ENCODE results near the gene BTN1A1.

Gene BTN1A1

DNA sequence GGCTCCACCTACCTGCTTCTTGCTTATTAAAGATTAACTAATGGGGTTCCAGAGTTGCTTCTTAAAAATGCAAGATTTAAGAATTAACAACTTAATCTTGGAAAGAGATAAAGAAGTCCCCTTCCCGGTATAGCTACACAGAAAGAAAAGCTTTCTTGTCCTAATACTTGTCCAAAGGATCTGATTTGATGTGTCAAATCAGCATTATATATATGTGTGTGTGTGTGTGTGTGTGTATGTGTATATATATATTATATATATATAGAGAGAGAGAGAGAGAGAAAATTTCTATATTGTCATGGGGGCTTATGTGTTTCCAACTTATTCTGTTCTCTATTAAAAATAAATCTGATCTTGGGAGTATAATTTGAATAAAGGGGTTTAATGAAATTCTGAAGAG is 33.4 kb downstream of the BTN1A1 start:
- H3K27ac ChIP-seq (replicated peaks; ENCODE audit: low read length): no peak overlapping the region
- no peaks in the 10 kb centered on the region for H3K9me3 ChIP-seq (replicated peaks in 1 of 2; ENCODE audit: control insufficient read depth in 2 of 2, insufficient read depth in 1 of 2, low read depth in 1 of 2, low read length in 2 of 2)
- no peak overlapping the region for H2AK5ac ChIP-seq (ENCODE audit: low read depth, low read length)

GRCh38 chr6:26534681-26535465 is 34.8 kb downstream of the BTN1A1 start:
- H3K27me3 ChIP-seq (ENCODE audit: control insufficient read depth in 3 of 3, insufficient read depth in 3 of 3, low read depth in 1 of 3, low read length in 3 of 3): no peaks in the 10 kb centered on the region
- H2BK120ac ChIP-seq (ENCODE audit: low read depth, low read length): no peak overlapping the region
- peaks cover under 1 to 4% of the 10 kb centered on the region in 2 donors for H3K36me3 ChIP-seq (replicated peaks in 1 of 2; ENCODE audit: control insufficient read depth in 2 of 2, insufficient read depth in 2 of 2, low read length in 2 of 2)
- no peak overlapping the region for H3K23ac ChIP-seq (ENCODE audit: low read depth, low read length, poor library complexity)
- peak overlapping the region; percentile 34 for H3K27ac ChIP-seq (replicated peaks; ENCODE audit: low read length)
- H4K91ac ChIP-seq (ENCODE audit: low read depth, low read length, poor library complexity): no peak overlapping the region
- no peak overlapping the region for H2BK5ac ChIP-seq (ENCODE audit: low read length)
- peak overlapping the region; percentile 31 for H2AFZ ChIP-seq (ENCODE audit: low read length)
- WGBS, 2 donors (ENCODE audit: extremely low coverage in 2 of 2, insufficient read length in 2 of 2, insufficient replicate concordance in 1 of 2): no CpG with 5 or more reads among the region's 6 CpGs
- no peak overlapping the region for H2AK5ac ChIP-seq (ENCODE audit: low read depth, low read length)
- H3K4me1 ChIP-seq (ENCODE audit: control insufficient read depth in 2 of 2, insufficient read depth in 1 of 2, low read depth in 1 of 2, low read length in 2 of 2): peaks cover 0 to 4% of the 10 kb centered on the region in 2 donors
- no peak overlapping the region for H3K4me2 ChIP-seq (ENCODE audit: insufficient read depth, low read length, poor library complexity, severe bottlenecking)
- no peaks in the 10 kb centered on the region for H3K9me3 ChIP-seq (replicated peaks in 1 of 2; ENCODE audit: control insufficient read depth in 2 of 2, insufficient read depth in 1 of 2, low read depth in 1 of 2, low read length in 2 of 2)
- no peak overlapping the region for H3K4ac ChIP-seq (ENCODE audit: low read length)
- H3K4me3 ChIP-seq (ENCODE audit: low read length in 2 of 2): no peak overlapping the region
- no peak overlapping the region for H4K8ac ChIP-seq (ENCODE audit: low read depth, low read length)
- no peaks in the 10 kb centered on the region for H3K79me1 ChIP-seq (ENCODE audit: low read depth, low read length)
- H2BK12ac ChIP-seq (ENCODE audit: low read length): no peak overlapping the region
- no peak overlapping the region for H2BK15ac ChIP-seq (ENCODE audit: low read length)
- no peak for DNase-seq (ENCODE audit: low spot score)
- H3K9ac ChIP-seq (ENCODE audit: low read depth, low read length, poor library complexity): no peak overlapping the region
- no peak overlapping the region for H3K18ac ChIP-seq (ENCODE audit: low read length)
- H3K14ac ChIP-seq (ENCODE audit: low read length): no peak overlapping the region

More for the DNA sequence above, 33.4 kb downstream of the BTN1A1 start:
- Histone ChIP-seq H3K23ac (ENCODE audit: low read depth, low read length, poor library complexity) (no peak overlapping the region), H4K91ac (ENCODE audit: low read depth, low read length, poor library complexity) (no peak overlapping the region), H2BK12ac (ENCODE audit: low read length) (no peak overlapping the region), H3K14ac (ENCODE audit: low read length) (no peak overlapping the region), H3K4me1 (ENCODE audit: control insufficient read depth in 2 of 2, insufficient read depth in 1 of 2, low read depth in 1 of 2, low read length in 2 of 2) (peaks cover 0 to 3% of the 10 kb centered on the region in 2 donors), H3K36me3 (replicated peaks in 1 of 2; ENCODE audit: control insufficient read depth in 2 of 2, insufficient read depth in 2 of 2, low read length in 2 of 2) (no peaks in the 10 kb centered on the region), H2BK120ac (ENCODE audit: low read depth, low read length) (no peak overlapping the region), H4K8ac (ENCODE audit: low read depth, low read length) (no peak overlapping the region), H3K79me1 (ENCODE audit: low read depth, low read length) (no peaks in the 10 kb centered on the region), H3K4ac (ENCODE audit: low read length) (no peak overlapping the region), H3K27me3 (ENCODE audit: control insufficient read depth in 3 of 3, insufficient read depth in 3 of 3, low read depth in 1 of 3, low read length in 3 of 3) (peaks cover 0 to 4% (median 0%) of the 10 kb centered on the region in 3 experiments), H2BK15ac (ENCODE audit: low read length) (no peak overlapping the region), H3K4me2 (ENCODE audit: insufficient read depth, low read length, poor library complexity, severe bottlenecking) (no peak overlapping the region), H3K4me3 (ENCODE audit: low read length in 2 of 2) (peak overlapping the region in 1 of 2 donors; percentile 62), H3K9ac (ENCODE audit: low read depth, low read length, poor library complexity) (no peak overlapping the region), H2BK5ac (ENCODE audit: low read length) (no peak overlapping the region), H2AFZ (ENCODE audit: low read length) (peak overlapping the region; percentile 92), H3K18ac (ENCODE audit: low read length) (no peak overlapping the region)
- WGBS, 2 donors (ENCODE audit: extremely low coverage in 2 of 2, insufficient read length in 2 of 2, insufficient replicate concordance in 1 of 2): no CpG with 5 or more reads among the region's 1 CpG
- DNase-seq (ENCODE audit: low spot score): no peak

DNA sequence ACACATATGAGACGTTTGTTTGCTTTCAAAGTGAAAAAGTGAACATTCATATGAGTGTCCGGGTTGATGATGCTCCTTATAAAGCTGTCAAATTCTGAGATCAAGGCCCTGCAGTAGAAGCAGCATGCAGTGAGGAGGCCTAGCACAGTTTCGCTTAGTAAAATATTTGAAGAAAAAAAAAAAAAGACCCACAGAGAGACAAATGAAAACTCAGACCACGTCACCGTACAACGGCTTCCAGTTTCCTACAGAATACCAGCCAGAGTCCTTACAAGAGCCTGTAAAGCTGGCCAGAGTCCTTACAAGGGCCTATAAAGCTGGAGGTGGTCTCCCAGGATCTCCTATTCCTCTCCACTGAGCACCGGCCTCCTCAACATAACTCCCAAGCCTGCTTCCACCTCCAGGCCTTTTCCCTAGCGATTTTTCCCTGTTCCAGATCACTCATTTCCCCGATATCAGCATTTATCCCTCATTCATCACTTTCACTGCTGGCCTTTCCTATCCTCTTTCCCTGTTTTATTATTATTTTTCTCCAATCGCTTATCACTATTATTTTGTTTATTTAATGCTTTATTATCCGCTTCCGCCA is 36.6 kb downstream of the BTN1A1 start:
- no peak overlapping the region for H3K18ac ChIP-seq (ENCODE audit: low read length)
- H3K27ac ChIP-seq (replicated peaks; ENCODE audit: low read length): peak overlapping the region; percentile 95
- peak; percentile 35 for DNase-seq (ENCODE audit: low spot score)
- H4K91ac ChIP-seq (ENCODE audit: low read depth, low read length, poor library complexity): no peak overlapping the region
- no peak overlapping the region for H3K23ac ChIP-seq (ENCODE audit: low read depth, low read length, poor library complexity)
- no peak overlapping the region for H2BK15ac ChIP-seq (ENCODE audit: low read length)
- H3K14ac ChIP-seq (ENCODE audit: low read length): no peak overlapping the region
- no peak overlapping the region for H2AK5ac ChIP-seq (ENCODE audit: low read depth, low read length)
- no peak overlapping the region for H3K9ac ChIP-seq (ENCODE audit: low read depth, low read length, poor library complexity)
- H4K8ac ChIP-seq (ENCODE audit: low read depth, low read length): no peak overlapping the region
- H3K36me3 ChIP-seq (replicated peaks in 1 of 2; ENCODE audit: control insufficient read depth in 2 of 2, insufficient read depth in 2 of 2, low read length in 2 of 2): peaks cover 3 to 18% of the 10 kb centered on the region in 2 donors
- peak overlapping the region; percentile 78 for H2AFZ ChIP-seq (ENCODE audit: low read length)
- H2BK120ac ChIP-seq (ENCODE audit: low read depth, low read length): no peak overlapping the region
- H3K4ac ChIP-seq (ENCODE audit: low read length): no peak overlapping the region
- peaks cover 0 to 5% of the 10 kb centered on the region in 2 donors for H3K4me1 ChIP-seq (ENCODE audit: control insufficient read depth in 2 of 2, insufficient read depth in 1 of 2, low read depth in 1 of 2, low read length in 2 of 2)
- no peak overlapping the region for H2BK5ac ChIP-seq (ENCODE audit: low read length)
- no peaks in the 10 kb centered on the region for H3K27me3 ChIP-seq (ENCODE audit: control insufficient read depth in 3 of 3, insufficient read depth in 3 of 3, low read depth in 1 of 3, low read length in 3 of 3)
- H3K79me1 ChIP-seq (ENCODE audit: low read depth, low read length): no peaks in the 10 kb centered on the region
- no peak overlapping the region for H2BK12ac ChIP-seq (ENCODE audit: low read length)
- no CpG with 5 or more reads among the region's 12 CpGs for whole genome bisulfite sequencing, 2 donors (ENCODE audit: extremely low coverage in 2 of 2, insufficient read length in 2 of 2, insufficient replicate concordance in 1 of 2)
- H3K4me2 ChIP-seq (ENCODE audit: insufficient read depth, low read length, poor library complexity, severe bottlenecking): peak overlapping the region; percentile 79
- peak overlapping the region; percentile 88 to 89 for H3K4me3 ChIP-seq (ENCODE audit: low read length in 2 of 2)
- H3K9me3 ChIP-seq (replicated peaks in 1 of 2; ENCODE audit: control insufficient read depth in 2 of 2, insufficient read depth in 1 of 2, low read depth in 1 of 2, low read length in 2 of 2): no peaks in the 10 kb centered on the region

DNA sequence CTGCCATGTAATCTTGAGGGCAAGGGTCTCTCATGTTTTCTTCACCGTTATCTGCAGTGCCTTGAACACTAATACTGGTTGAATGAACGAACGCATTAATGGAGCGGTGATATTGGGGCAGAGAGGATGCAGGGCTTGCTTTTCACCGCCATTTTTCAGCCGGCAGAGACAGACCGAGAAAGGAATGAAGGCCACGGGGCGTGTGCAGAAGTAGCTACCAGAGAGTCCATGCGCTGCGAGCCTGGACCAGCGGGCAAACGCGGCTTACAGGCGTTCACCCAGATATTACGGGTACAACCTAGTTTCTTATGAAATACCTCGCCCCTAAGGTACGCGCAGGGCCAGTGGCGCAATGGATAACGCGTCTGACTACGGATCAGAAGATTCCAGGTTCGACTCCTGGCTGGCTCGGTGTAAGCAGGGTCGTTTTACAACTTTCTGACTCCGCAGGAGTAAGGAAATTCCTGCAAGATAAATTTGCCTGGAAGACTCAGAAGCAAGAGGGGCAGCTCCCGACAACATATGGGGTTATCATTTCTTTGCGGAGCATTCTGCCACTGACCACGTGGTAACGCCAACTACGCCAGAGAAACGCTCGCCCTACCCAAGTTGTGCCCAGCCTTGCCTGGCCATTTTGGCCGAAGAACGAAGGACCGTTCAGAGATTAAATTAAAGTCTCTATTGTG is 37.2 kb downstream of the BTN1A1 start:
- Histone ChIP-seq H2AFZ (ENCODE audit: low read length) (peak overlapping the region; percentile 78), H2AK5ac (ENCODE audit: low read depth, low read length) (no peak overlapping the region), H2BK120ac (ENCODE audit: low read depth, low read length) (no peak overlapping the region), H3K79me1 (ENCODE audit: low read depth, low read length) (no peaks in the 10 kb centered on the region), H3K4me2 (ENCODE audit: insufficient read depth, low read length, poor library complexity, severe bottlenecking) (peak overlapping the region; percentile 79), H2BK12ac (ENCODE audit: low read length) (no peak overlapping the region), H3K4me1 (ENCODE audit: control insufficient read depth in 2 of 2, insufficient read depth in 1 of 2, low read depth in 1 of 2, low read length in 2 of 2) (peaks cover 0 to 5% of the 10 kb centered on the region in 2 donors), H3K9ac (ENCODE audit: low read depth, low read length, poor library complexity) (peak overlapping the region; percentile 85), H3K27ac (replicated peaks; ENCODE audit: low read length) (peak overlapping the region; percentile 95), H3K14ac (ENCODE audit: low read length) (no peak overlapping the region), H3K4me3 (ENCODE audit: low read length in 2 of 2) (peak overlapping the region; percentile 88 to 89), H4K8ac (ENCODE audit: low read depth, low read length) (no peak overlapping the region), H3K9me3 (replicated peaks in 1 of 2; ENCODE audit: control insufficient read depth in 2 of 2, insufficient read depth in 1 of 2, low read depth in 1 of 2, low read length in 2 of 2) (no peaks in the 10 kb centered on the region), H2BK5ac (ENCODE audit: low read length) (no peak overlapping the region), H4K91ac (ENCODE audit: low read depth, low read length, poor library complexity) (no peak overlapping the region), H3K36me3 (replicated peaks in 1 of 2; ENCODE audit: control insufficient read depth in 2 of 2, insufficient read depth in 2 of 2, low read length in 2 of 2) (peaks cover 3 to 25% of the 10 kb centered on the region in 2 donors), H3K18ac (ENCODE audit: low read length) (peak overlapping the region; percentile 54), H2BK15ac (ENCODE audit: low read length) (no peak overlapping the region), H3K4ac (ENCODE audit: low read length) (no peak overlapping the region), H3K27me3 (ENCODE audit: control insufficient read depth in 3 of 3, insufficient read depth in 3 of 3, low read depth in 1 of 3, low read length in 3 of 3) (no peaks in the 10 kb centered on the region), H3K23ac (ENCODE audit: low read depth, low read length, poor library complexity) (no peak overlapping the region)
- WGBS, 2 donors (ENCODE audit: extremely low coverage in 2 of 2, insufficient read length in 2 of 2, insufficient replicate concordance in 1 of 2): no CpG with 5 or more reads among the region's 37 CpGs
- DNase-seq (ENCODE audit: low spot score): peak; percentile 85
